HG02610 (cell line): Measurements from ENCODE around the gene DNAJC25.
"Not testable (repeated sequence)": the region's sequence is repeated elsewhere in the genome, so short reads cannot be mapped to it uniquely, and the experiment has no call there.

Experiments
- ATAC-seq: cut with Tn5 transposase; IDR thresholded peaks from one replicate; pipeline ENCODE4 v1.9.1; 2021; ENCODE audit warnings: mild to moderate bottlenecking, moderate library complexity; ENCODE audit not compliant: unreplicated experiment

DNAJC25 gene

DNA sequence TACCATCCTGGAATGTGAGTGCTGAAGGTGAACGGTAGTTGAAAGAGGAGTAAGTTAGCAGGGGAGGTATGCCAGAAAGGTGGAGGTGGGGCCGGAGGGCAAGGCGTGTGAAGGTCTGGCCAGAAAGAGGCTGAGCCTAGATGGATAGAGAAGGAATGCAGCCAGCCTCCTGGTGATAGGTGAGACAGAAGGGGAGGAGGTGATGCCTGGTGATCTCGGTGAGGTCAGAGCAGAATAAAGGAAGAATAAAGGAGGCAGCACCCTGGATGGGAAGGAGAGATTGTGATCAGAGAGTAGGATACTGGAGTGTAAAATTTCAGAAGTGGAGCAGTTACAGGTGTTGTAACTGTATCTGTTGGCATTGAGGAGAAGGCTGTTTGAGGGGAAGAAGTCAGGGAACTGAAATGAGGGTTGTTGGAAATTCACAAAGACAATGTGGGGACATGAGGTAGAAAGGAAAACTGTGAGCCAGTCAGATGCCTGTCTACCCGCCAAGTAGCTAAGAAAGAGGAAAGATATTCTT lies 32.2 kb downstream of the DNAJC25 start:
- no peak for ATAC-seq

GRCh38 chr9:111668026-111668573 lies 37.0 kb downstream of the DNAJC25 start:
- ATAC-seq, result no peak

- ATAC-seq, result not testable (repeated sequence)
These were observed 37.5 kb downstream of the DNAJC25 start for GRCh38 chr9:111668601-111669000.

- no peak for ATAC-seq
These were observed 43.2 kb downstream of the DNAJC25 start for GRCh38 chr9:111674319-111674718.

DNA sequence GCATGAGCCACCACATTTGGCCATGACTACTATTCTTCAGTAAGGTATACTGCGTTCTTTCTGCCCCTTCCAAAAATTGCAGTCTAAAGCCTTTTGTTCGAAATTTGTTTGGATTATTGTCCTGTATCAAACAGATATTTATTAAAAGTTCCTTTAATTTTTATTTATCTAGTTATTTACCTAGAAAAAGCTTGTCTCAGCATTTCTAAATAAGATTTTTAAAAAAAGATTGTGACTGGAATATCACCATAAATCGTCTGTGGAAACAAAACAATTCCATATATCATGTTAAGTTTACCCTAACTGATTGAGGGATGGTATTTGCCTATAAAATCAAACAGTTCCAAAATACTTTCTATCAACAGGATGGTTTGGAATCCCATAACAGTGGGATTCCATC lies 45.0 kb downstream of the DNAJC25 start:
- no peak for ATAC-seq

GRCh38 chr9:111678293-111678692 lies 47.2 kb downstream of the DNAJC25 start:
- no peak for ATAC-seq

DNA sequence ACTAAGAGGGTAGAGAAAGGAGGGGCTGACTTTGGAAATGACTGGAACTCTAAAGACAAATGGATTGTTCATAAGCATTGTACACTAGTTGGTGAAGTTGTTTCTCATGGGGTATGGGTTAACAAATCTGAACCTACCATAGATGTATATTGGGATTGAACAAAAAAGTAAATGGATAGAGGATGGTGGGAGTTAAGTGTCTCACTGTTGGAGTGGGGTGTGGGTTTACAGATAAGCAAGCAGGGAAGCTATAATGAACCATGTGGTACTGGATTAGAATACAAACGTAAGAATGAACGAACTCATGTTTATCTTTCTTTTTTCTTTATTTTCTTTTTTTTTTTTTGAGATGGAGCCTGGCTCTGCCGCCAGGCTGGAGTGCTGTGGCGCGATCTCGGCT lies 48.1 kb downstream of the DNAJC25 start:
- no peak for ATAC-seq

- ATAC-seq, result no peak
These were observed 52.3 kb downstream of the DNAJC25 start for GRCh38 chr9:111683392-111683791.

GRCh38 chr9:111691672-111692329 lies 60.7 kb downstream of the DNAJC25 start:
- ATAC-seq, result no peak

GRCh38 chr9:111696796-111697195 lies 65.7 kb downstream of the DNAJC25 start:
- ATAC-seq, result no peak

GRCh38 chr9:111700776-111701175 lies 69.6 kb downstream of the DNAJC25 start:
- ATAC-seq, result no peak
